Fibroblast of lung (primary cell): ENCODE measurements around the gene MAS1. TPM values are rescaled to one million over a fixed set of nuclear protein-coding genes. Genes with fewer than 3 reads are reported as not detected.

Source experiments
- DNase-seq, 2 donors: peaks; one replicate each; pipeline versions ENCODE4 v3.0.0 to v3.0.0-alpha.2; 2010; ENCODE audit warnings: low read depth in 2 of 2
- H2AFZ ChIP-seq: 2 replicates; pipeline ENCODE4 v1.5.1; 2012; ENCODE audit warnings: low read length, control low read depth, inconsistent platforms
- H3K27ac ChIP-seq: 2 replicates; pipeline ENCODE4 v1.5.1; 2011; ENCODE audit warnings: low read length, control low read depth; ENCODE audit not compliant: insufficient read depth
- H3K27me3 ChIP-seq: 2 replicates; pipeline ENCODE4 v1.5.1; 2011; ENCODE audit warnings: mild to moderate bottlenecking, low read length; ENCODE audit not compliant: control insufficient read depth, insufficient read depth
- H3K36me3 ChIP-seq: 2 replicates; pipeline ENCODE4 v1.5.1; 2011; ENCODE audit warnings: low read length; ENCODE audit not compliant: control insufficient read depth, insufficient read depth
- H3K4me1 ChIP-seq: 2 replicates; pipeline ENCODE4 v1.5.1; 2011; ENCODE audit warnings: low read length; ENCODE audit not compliant: control insufficient read depth, insufficient read depth; ENCODE audit errors: extremely low read depth
- H3K4me2 ChIP-seq: 2 replicates; pipeline ENCODE4 v1.5.1; 2011; ENCODE audit warnings: low read length, control low read depth; ENCODE audit not compliant: insufficient read depth; ENCODE audit errors: extremely low read depth
- H3K4me3 ChIP-seq, 4 experiments: fragments of 200-600 bp in 1 of 4; sonication (generic) in 1 of 4; replicated peaks in 1 of 4; 2 replicates each; pipeline ENCODE4 v1.5.1; 2011 to 2016; ENCODE audit warnings: low read length in 4 of 4, low read depth in 3 of 4, mild to moderate bottlenecking in 3 of 4, control low read depth in 2 of 4, inconsistent platforms in 1 of 4, mixed read lengths in 1 of 4; ENCODE audit not compliant: insufficient read depth in 1 of 4; ENCODE audit errors: control extremely low read depth in 1 of 4
- H3K79me2 ChIP-seq: 2 replicates; pipeline ENCODE4 v1.5.1; 2012; ENCODE audit warnings: mild to moderate bottlenecking, low read length, inconsistent platforms; ENCODE audit not compliant: control insufficient read depth, insufficient read depth
- H3K9ac ChIP-seq: 2 replicates; pipeline ENCODE4 v1.5.1; 2011; ENCODE audit warnings: mild to moderate bottlenecking, low read length, control low read depth; ENCODE audit not compliant: insufficient read depth
- H3K9me3 ChIP-seq: 2 replicates; pipeline ENCODE4 v1.5.1; 2012; ENCODE audit warnings: low read depth, low read length; ENCODE audit not compliant: control insufficient read depth, insufficient read depth
- H4K20me1 ChIP-seq: 2 replicates; pipeline ENCODE4 v1.5.1; 2011; ENCODE audit warnings: low read length; ENCODE audit not compliant: control insufficient read depth, insufficient read depth; ENCODE audit errors: extremely low read depth
- CTCF ChIP-seq, 2 donors: IDR thresholded peaks in 1 of 2; conservative IDR thresholded peaks in 1 of 2; 1 replicate in 1 of 2; 2 replicates in 1 of 2; pipeline ENCODE4 v1.5.1; 2011 to 2012; ENCODE audit warnings: low read length in 2 of 2, control low read depth in 1 of 2, inconsistent platforms in 1 of 2, low read depth in 1 of 2, mild to moderate bottlenecking in 1 of 2
- EZH2 ChIP-seq: IDR thresholded peaks from 2 replicates; pipeline ENCODE4 v1.5.1; 2012; ENCODE audit warnings: low read length, control low read depth, mild to moderate bottlenecking; ENCODE audit errors: missing control alignments
- polyA plus RNA-seq, 2 donors: library from polyadenylated mRNA; depleted of rRNA in 1 of 2; stranded (reverse) in 1 of 2; unstranded in 1 of 2; fragments of >200 nt; gene quantifications; 2 replicates each; pipeline ENCODE4 v1.2.1, GENCODE V29; 2011 to 2012; ENCODE audit warnings: missing spikeins in 1 of 2
- total RNA-seq: library from RNA; depleted of rRNA; stranded (reverse); fragments of >200 nt; gene quantifications from 2 replicates; pipeline ENCODE4 v1.2.1, GENCODE V29; 2014

MAS1 gene
- total and polyA plus RNA-seq, 2 donors (not counting 1 experiment from before 2014, with no cell fraction given), result not detected

- Histone ChIP-seq H4K20me1 (no peaks in the 10 kb centered on the region), H3K36me3 (no peaks in the 10 kb centered on the region), H3K9me3 (no peaks in the 10 kb centered on the region), H3K4me3 (no peak overlapping the region), H2AFZ (no peak overlapping the region), H3K4me2 (no peak overlapping the region), H3K27me3 (peaks cover 30% of the 10 kb centered on the region), H3K4me1 (no peaks in the 10 kb centered on the region), H3K9ac (no peak overlapping the region), H3K79me2 (no peaks in the 10 kb centered on the region), H3K27ac (no peak overlapping the region)
- no peak for TF ChIP-seq CTCF (conservative IDR thresholded peaks at IDR 0.05 in 1 of 2, IDR thresholded peaks at IDR 0.05 in 1 of 2; ENCODE audit: low read depth in 1 of 2, low read length in 2 of 2)
- TF ChIP-seq EZH2, result no peak
- no peak for DNase-seq
Observed at GRCh38 chr6:159887761-159888160, 3.0 kb upstream of the MAS1 start.

- Histone ChIP-seq H4K20me1 (no peaks in the 10 kb centered on the region), H2AFZ (no peak overlapping the region), H3K36me3 (no peaks in the 10 kb centered on the region), H3K4me2 (no peak overlapping the region), H3K79me2 (no peaks in the 10 kb centered on the region), H3K4me3 (no peak overlapping the region), H3K27ac (no peak overlapping the region), H3K9ac (no peak overlapping the region), H3K27me3 (peaks cover 35% of the 10 kb centered on the region), H3K9me3 (no peaks in the 10 kb centered on the region), H3K4me1 (no peaks in the 10 kb centered on the region)
- TF ChIP-seq CTCF (conservative IDR thresholded peaks at IDR 0.05 in 1 of 2, IDR thresholded peaks at IDR 0.05 in 1 of 2; ENCODE audit: low read depth in 1 of 2, low read length in 2 of 2) (no peak), EZH2 (no peak)
- no peak for DNase-seq
Observed at GRCh38 chr6:159890201-159890600, 587 bp upstream of the MAS1 start.

GRCh38 chr6:159892053-159892452 is 1.3 kb downstream of the MAS1 start:
- no peaks in the 10 kb centered on the region for H3K36me3 ChIP-seq
- H4K20me1 ChIP-seq, result no peaks in the 10 kb centered on the region
- H3K27ac ChIP-seq, result no peak overlapping the region
- no peak overlapping the region for H3K9ac ChIP-seq
- no peaks in the 10 kb centered on the region for H3K4me1 ChIP-seq
- H3K79me2 ChIP-seq, result no peaks in the 10 kb centered on the region
- H3K27me3 ChIP-seq, result peaks cover 35% of the 10 kb centered on the region
- no peak for DNase-seq
- no peak overlapping the region for H2AFZ ChIP-seq
- no peak for TF ChIP-seq EZH2
- no peak for TF ChIP-seq CTCF (conservative IDR thresholded peaks at IDR 0.05 in 1 of 2, IDR thresholded peaks at IDR 0.05 in 1 of 2; ENCODE audit: low read depth in 1 of 2, low read length in 2 of 2)
- H3K9me3 ChIP-seq, result no peaks in the 10 kb centered on the region
- no peak overlapping the region for H3K4me3 ChIP-seq
- H3K4me2 ChIP-seq, result no peak overlapping the region
